HCT116 (cell line): ENCODE results near the gene KCND2. TPM values are rescaled to one million over a fixed set of nuclear protein-coding genes. Genes with fewer than 3 reads are reported as not detected.

ENCODE experiments used
- ATAC-seq: fragments of 200-7000 bp; cut with Tn5 transposase; 2 replicates; pipeline ENCODE4 v1.9.1; 2020; ENCODE audit warnings: mild to moderate bottlenecking, moderate library complexity
- BruUV-seq: library from RNA; stranded (reverse); fragments of 400-500 nt; replicated peaks from 2 replicates; lab custom pipeline; 2021; lab: Mats Ljungman, UMichigan
- CTCF ChIA-PET: fragments of 300-600 bp; sonication (Branson Sonifier 250); formaldehyde crosslinking; loops from one replicate; lab custom pipeline; 2021; ENCODE audit warnings: antibody characterized with exemption; lab: Charles Lee
- POLR2A ChIA-PET: fragments of 300-600, 350-600 bp; sonication (Branson Sonifier 250); formaldehyde crosslinking; loops from one replicate; lab custom pipeline; 2021; ENCODE audit warnings: antibody characterized with exemption; lab: Charles Lee
- RAD21 ChIA-PET, 2 experiments: fragments of 300-600 bp; sonication (Branson Sonifier 250); formaldehyde crosslinking; loops; one replicate each; lab custom pipeline; 2023; ENCODE audit warnings: low total read pairs in 2 of 2; ENCODE audit not compliant: uncharacterized antibody in 2 of 2, unreplicated experiment in 2 of 2, low non-redundant PET in 1 of 2; lab: Charles Lee
- DNase-seq: peaks from one replicate; pipeline ENCODE4 v3.0.0-alpha.2; 2010; ENCODE audit warnings: low read depth, low spot score
- H2AFZ ChIP-seq: fragments of 200-600 bp; shearing (Covaris generic), sonication (generic); 2 replicates; pipeline ENCODE4 v1.6.1; 2017; ENCODE audit warnings: low read depth, mixed run types, mixed read lengths, antibody characterized with exemption, low read length; ENCODE audit not compliant: poor library complexity, severe bottlenecking
- H3K27ac ChIP-seq: 2 replicates; pipeline ENCODE4 v1.5.1; 2012; ENCODE audit warnings: low read depth, low read length
- H3K27me3 ChIP-seq: fragments of 200-600 bp; sonication (generic); 2 replicates; pipeline ENCODE4 v1.6.1; 2016; ENCODE audit warnings: mixed run types, low read length, mixed read lengths; ENCODE audit not compliant: insufficient read depth
- H3K36me3 ChIP-seq, 2 experiments: fragments of 200-500 bp in 1 of 2; fragments of 200-600 bp in 1 of 2; sonication (Bioruptor generic) in 1 of 2; sonication (generic) in 1 of 2; 2 replicates each; pipeline versions ENCODE4 v1.5.1 to v1.6.1; 2014 to 2016; ENCODE audit warnings: low read length in 2 of 2, inconsistent platforms in 1 of 2, mixed read lengths in 1 of 2, mixed run types in 1 of 2; ENCODE audit not compliant: insufficient read depth in 2 of 2, control insufficient read depth in 1 of 2
- H3K4me1 ChIP-seq, 2 experiments: fragments of 200-600 bp in 1 of 2; sonication (generic) in 1 of 2; 2 replicates each; pipeline versions ENCODE4 v1.5.1 to v1.6.1; 2012 to 2017; ENCODE audit warnings: low read length in 2 of 2, inconsistent platforms in 1 of 2, mild to moderate bottlenecking in 1 of 2, mixed read lengths in 1 of 2, mixed run types in 1 of 2, moderate library complexity in 1 of 2; ENCODE audit not compliant: insufficient read depth in 2 of 2, control insufficient read depth in 1 of 2
- H3K4me2 ChIP-seq: fragments of 200-600 bp; sonication (generic); 2 replicates; pipeline ENCODE4 v1.6.1; 2017; ENCODE audit warnings: mixed run types, low read length, mixed read lengths
- H3K4me3 ChIP-seq, 2 experiments: fragments of 200-600 bp in 1 of 2; sonication (generic) in 1 of 2; replicated peaks in 1 of 2; 2 replicates each; pipeline ENCODE4 v1.5.1; 2011 to 2016; ENCODE audit warnings: low read length in 2 of 2, control low read depth in 1 of 2, low read depth in 1 of 2, mild to moderate bottlenecking in 1 of 2, mixed read lengths in 1 of 2, mixed run types in 1 of 2
- H3K79me2 ChIP-seq: fragments of 200-600 bp; sonication (generic); 2 replicates; pipeline ENCODE4 v1.6.1; 2017; ENCODE audit warnings: mild to moderate bottlenecking, mixed run types, low read length, moderate library complexity, mixed read lengths; ENCODE audit not compliant: insufficient read depth
- H3K9ac ChIP-seq: fragments of 200-600 bp; sonication (generic); 2 replicates; pipeline ENCODE4 v1.6.1; 2016; ENCODE audit warnings: low read length, mixed read lengths
- H3K9me2 ChIP-seq: fragments of 200-600 bp; sonication (generic), shearing (Covaris generic); 2 replicates; pipeline ENCODE4 v1.6.1; 2017; ENCODE audit warnings: mixed run types, mild to moderate bottlenecking, moderate library complexity; ENCODE audit not compliant: insufficient read depth
- H3K9me3 ChIP-seq, 2 experiments: fragments of 200-500 bp in 1 of 2; fragments of 200-600 bp in 1 of 2; sonication (Bioruptor generic) in 1 of 2; sonication (generic) in 1 of 2; 2 replicates each; pipeline ENCODE4 v1.6.1; 2014 to 2017; ENCODE audit warnings: low read length in 2 of 2, mixed read lengths in 2 of 2, inconsistent platforms in 1 of 2, low read depth in 1 of 2, mild to moderate bottlenecking in 1 of 2, mixed run types in 1 of 2, moderate library complexity in 1 of 2; ENCODE audit not compliant: control insufficient read depth in 1 of 2, insufficient read depth in 1 of 2
- H4K20me1 ChIP-seq: fragments of 200-600 bp; sonication (generic), shearing (Covaris generic); 2 replicates; pipeline ENCODE4 v1.6.1; 2017; ENCODE audit warnings: mixed run types, mild to moderate bottlenecking, moderate library complexity; ENCODE audit not compliant: insufficient read depth
- EGR1 ChIP-seq: IDR thresholded peaks from 2 replicates; pipeline ENCODE4 v1.6.1; 2012; ENCODE audit warnings: low read depth
- EZH2 ChIP-seq: fragments of 200-600 bp; sonication (generic); IDR thresholded peaks from 2 replicates; pipeline ENCODE4 v1.6.1; 2017; ENCODE audit warnings: antibody characterized with exemption, mixed run types
- EZH2phosphoT487 ChIP-seq: fragments of 200-600 bp; IDR thresholded peaks from 2 replicates; pipeline ENCODE4 v1.6.1; 2018; ENCODE audit warnings: antibody characterized with exemption, borderline replicate concordance
- FOSL1 ChIP-seq: IDR thresholded peaks from 2 replicates; pipeline ENCODE4 v1.6.1; 2012; ENCODE audit warnings: low read depth
- JUND ChIP-seq: IDR thresholded peaks from 2 replicates; pipeline ENCODE4 v1.6.1; 2012
- POLR2A ChIP-seq: IDR thresholded peaks from 2 replicates; pipeline ENCODE4 v1.7.0; 2011; ENCODE audit warnings: borderline replicate concordance; ENCODE audit not compliant: insufficient read depth, insufficient read length; ENCODE audit errors: extremely low read depth
- POLR2AphosphoS5 ChIP-seq: IDR thresholded peaks from 2 replicates; pipeline ENCODE4 v1.6.1; 2011; ENCODE audit warnings: mild to moderate bottlenecking, low read depth, low read length, moderate library complexity
- RAD21 ChIP-seq: IDR thresholded peaks from 2 replicates; pipeline ENCODE4 v1.6.1; 2012; ENCODE audit warnings: low read depth, mild to moderate bottlenecking
- SIN3A ChIP-seq: IDR thresholded peaks from 2 replicates; pipeline ENCODE4 v1.6.1; 2012; ENCODE audit warnings: low read depth
- SP1 ChIP-seq: IDR thresholded peaks from 2 replicates; pipeline ENCODE4 v1.6.1; 2012; ENCODE audit warnings: low read depth
- SRF ChIP-seq: IDR thresholded peaks from 2 replicates; pipeline ENCODE4 v1.6.1; 2012; ENCODE audit warnings: low read depth
- TCF7L2 ChIP-seq: IDR thresholded peaks from 2 replicates; pipeline ENCODE4 v1.7.0; 2011; ENCODE audit warnings: borderline replicate concordance, inconsistent platforms; ENCODE audit not compliant: insufficient read depth, insufficient read length; ENCODE audit errors: extremely low read depth
- YY1 ChIP-seq: IDR thresholded peaks from 2 replicates; pipeline ENCODE4 v1.6.1; 2011; ENCODE audit warnings: low read length, low read depth, moderate library complexity, mild to moderate bottlenecking; ENCODE audit not compliant: insufficient replicate concordance; ENCODE audit errors: extremely low read depth
- ZFX ChIP-seq: fragments of 450-650 bp; IDR thresholded peaks from 2 replicates; pipeline ENCODE4 v1.6.1; 2017
- ZNF274 ChIP-seq: fragments of 200-500 bp; sonication (Bioruptor generic); IDR thresholded peaks from 2 replicates; pipeline ENCODE4 v1.6.1; 2014; ENCODE audit warnings: mild to moderate bottlenecking, low read depth, low read length, inconsistent platforms
- intact Hi-C: fragments of 100-400 bp; cut with micrococcal nuclease; formaldehyde crosslinking; loops from 2 replicates; pipeline ENCODE4 v1.10.0; 2022
- total RNA-seq: library from RNA; stranded (reverse); gene quantifications from one replicate; pipeline ENCODE4 v1.2.1, GENCODE V29; 2021; ENCODE audit not compliant: unreplicated experiment
- TF ChIP-seq, protein P1 (sequence below), 3 experiments: fragments of 200-600 bp in 1 of 3; sonication (generic) in 1 of 3; IDR thresholded peaks in 2 of 3; conservative IDR thresholded peaks in 1 of 3; 2 replicates each; pipeline ENCODE4 v1.5.1; 2012 to 2017; ENCODE audit warnings: low read depth in 2 of 3, low read length in 2 of 3, antibody characterized with exemption in 1 of 3, borderline replicate concordance in 1 of 3, control low read depth in 1 of 3, mild to moderate bottlenecking in 1 of 3, mixed read lengths in 1 of 3, mixed run types in 1 of 3, moderate library complexity in 1 of 3; ENCODE audit not compliant: insufficient read depth in 1 of 3
- TF ChIP-seq, protein P2 (sequence below): IDR thresholded peaks from 2 replicates; pipeline ENCODE4 v1.6.1; 2011; ENCODE audit warnings: mild to moderate bottlenecking, low read length, moderate library complexity; ENCODE audit not compliant: insufficient replicate concordance; ENCODE audit errors: extremely low read depth
- TF ChIP-seq, protein P3 (sequence below): IDR thresholded peaks from 2 replicates; pipeline ENCODE4 v1.6.1; 2012
- TF ChIP-seq, protein P4 (sequence below): IDR thresholded peaks from 2 replicates; pipeline ENCODE4 v1.6.1; 2012
- TF ChIP-seq, protein P5 (sequence below): IDR thresholded peaks from 2 replicates; pipeline ENCODE4 v1.6.1; 2012; ENCODE audit warnings: low read depth

The KCND2 gene
- total RNA-seq, 1 experiment from 2014 or later: 0.05 TPM

DNA sequence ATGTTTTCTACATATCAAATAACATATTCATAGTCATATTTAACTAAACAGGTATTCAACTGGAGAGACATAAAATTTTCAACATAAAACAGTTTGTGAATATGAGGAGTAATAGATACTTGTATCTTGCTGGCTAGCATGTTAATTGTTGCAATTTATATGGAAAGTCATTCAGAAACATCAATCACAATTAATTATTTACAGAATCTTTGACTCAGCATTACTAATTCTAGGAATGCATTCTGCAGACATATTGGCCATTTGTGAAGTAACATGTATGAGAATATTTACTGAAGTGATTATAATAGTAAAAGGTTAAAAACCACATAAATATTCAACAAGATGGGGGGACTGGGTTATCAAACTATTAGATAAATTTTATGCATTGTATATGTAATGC, 381.3 kb downstream of the KCND2 start:
- Histone ChIP-seq H3K9ac (no peak overlapping the region), H3K4me3 (no peak overlapping the region), H3K36me3 (no peaks in the 10 kb centered on the region), H3K27ac (no peak overlapping the region), H3K4me2 (no peak overlapping the region), H3K27me3 (no peaks in the 10 kb centered on the region), H3K9me3 (no peaks in the 10 kb centered on the region), H3K9me2 (no peaks in the 10 kb centered on the region), H2AFZ (no peak overlapping the region), H4K20me1 (no peaks in the 10 kb centered on the region), H3K79me2 (no peaks in the 10 kb centered on the region), H3K4me1 (no peaks in the 10 kb centered on the region)
- RAD21 ChIA-PET: no interaction called here
- CTCF ChIA-PET: no interaction called here
- no TSS peak for BruUV-seq
- no peak for ATAC-seq
- POLR2A ChIA-PET: no interaction called here
- intact Hi-C loops: no loop called here
- TF ChIP-seq POLR2A (no peak), RAD21 (no peak), SIN3A (no peak), EZH2phosphoT487 (no peak), SP1 (no peak), EGR1 (no peak), SRF (no peak), EZH2 (no peak), FOSL1 (no peak), TCF7L2 (no peak), JUND (no peak), YY1 (no peak), POLR2AphosphoS5 (no peak), ZNF274 (no peak), ZFX (no peak)
- TF ChIP-seq, protein P1, sequence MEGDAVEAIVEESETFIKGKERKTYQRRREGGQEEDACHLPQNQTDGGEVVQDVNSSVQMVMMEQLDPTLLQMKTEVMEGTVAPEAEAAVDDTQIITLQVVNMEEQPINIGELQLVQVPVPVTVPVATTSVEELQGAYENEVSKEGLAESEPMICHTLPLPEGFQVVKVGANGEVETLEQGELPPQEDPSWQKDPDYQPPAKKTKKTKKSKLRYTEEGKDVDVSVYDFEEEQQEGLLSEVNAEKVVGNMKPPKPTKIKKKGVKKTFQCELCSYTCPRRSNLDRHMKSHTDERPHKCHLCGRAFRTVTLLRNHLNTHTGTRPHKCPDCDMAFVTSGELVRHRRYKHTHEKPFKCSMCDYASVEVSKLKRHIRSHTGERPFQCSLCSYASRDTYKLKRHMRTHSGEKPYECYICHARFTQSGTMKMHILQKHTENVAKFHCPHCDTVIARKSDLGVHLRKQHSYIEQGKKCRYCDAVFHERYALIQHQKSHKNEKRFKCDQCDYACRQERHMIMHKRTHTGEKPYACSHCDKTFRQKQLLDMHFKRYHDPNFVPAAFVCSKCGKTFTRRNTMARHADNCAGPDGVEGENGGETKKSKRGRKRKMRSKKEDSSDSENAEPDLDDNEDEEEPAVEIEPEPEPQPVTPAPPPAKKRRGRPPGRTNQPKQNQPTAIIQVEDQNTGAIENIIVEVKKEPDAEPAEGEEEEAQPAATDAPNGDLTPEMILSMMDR (IDR thresholded peaks at IDR 0.05 in 2 of 3, conservative IDR thresholded peaks at IDR 0.05 in 1 of 3; ENCODE audit: borderline replicate concordance in 1 of 3, insufficient read depth in 1 of 3, low read depth in 2 of 3, low read length in 2 of 3): no peak
- TF ChIP-seq, protein P2, sequence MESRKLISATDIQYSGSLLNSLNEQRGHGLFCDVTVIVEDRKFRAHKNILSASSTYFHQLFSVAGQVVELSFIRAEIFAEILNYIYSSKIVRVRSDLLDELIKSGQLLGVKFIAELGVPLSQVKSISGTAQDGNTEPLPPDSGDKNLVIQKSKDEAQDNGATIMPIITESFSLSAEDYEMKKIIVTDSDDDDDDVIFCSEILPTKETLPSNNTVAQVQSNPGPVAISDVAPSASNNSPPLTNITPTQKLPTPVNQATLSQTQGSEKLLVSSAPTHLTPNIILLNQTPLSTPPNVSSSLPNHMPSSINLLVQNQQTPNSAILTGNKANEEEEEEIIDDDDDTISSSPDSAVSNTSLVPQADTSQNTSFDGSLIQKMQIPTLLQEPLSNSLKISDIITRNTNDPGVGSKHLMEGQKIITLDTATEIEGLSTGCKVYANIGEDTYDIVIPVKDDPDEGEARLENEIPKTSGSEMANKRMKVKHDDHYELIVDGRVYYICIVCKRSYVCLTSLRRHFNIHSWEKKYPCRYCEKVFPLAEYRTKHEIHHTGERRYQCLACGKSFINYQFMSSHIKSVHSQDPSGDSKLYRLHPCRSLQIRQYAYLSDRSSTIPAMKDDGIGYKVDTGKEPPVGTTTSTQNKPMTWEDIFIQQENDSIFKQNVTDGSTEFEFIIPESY: no peak
- TF ChIP-seq, protein P3, sequence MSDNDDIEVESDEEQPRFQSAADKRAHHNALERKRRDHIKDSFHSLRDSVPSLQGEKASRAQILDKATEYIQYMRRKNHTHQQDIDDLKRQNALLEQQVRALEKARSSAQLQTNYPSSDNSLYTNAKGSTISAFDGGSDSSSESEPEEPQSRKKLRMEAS: no peak
- TF ChIP-seq, protein P4, sequence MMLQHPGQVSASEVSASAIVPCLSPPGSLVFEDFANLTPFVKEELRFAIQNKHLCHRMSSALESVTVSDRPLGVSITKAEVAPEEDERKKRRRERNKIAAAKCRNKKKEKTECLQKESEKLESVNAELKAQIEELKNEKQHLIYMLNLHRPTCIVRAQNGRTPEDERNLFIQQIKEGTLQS: no peak
- TF ChIP-seq, protein P5, sequence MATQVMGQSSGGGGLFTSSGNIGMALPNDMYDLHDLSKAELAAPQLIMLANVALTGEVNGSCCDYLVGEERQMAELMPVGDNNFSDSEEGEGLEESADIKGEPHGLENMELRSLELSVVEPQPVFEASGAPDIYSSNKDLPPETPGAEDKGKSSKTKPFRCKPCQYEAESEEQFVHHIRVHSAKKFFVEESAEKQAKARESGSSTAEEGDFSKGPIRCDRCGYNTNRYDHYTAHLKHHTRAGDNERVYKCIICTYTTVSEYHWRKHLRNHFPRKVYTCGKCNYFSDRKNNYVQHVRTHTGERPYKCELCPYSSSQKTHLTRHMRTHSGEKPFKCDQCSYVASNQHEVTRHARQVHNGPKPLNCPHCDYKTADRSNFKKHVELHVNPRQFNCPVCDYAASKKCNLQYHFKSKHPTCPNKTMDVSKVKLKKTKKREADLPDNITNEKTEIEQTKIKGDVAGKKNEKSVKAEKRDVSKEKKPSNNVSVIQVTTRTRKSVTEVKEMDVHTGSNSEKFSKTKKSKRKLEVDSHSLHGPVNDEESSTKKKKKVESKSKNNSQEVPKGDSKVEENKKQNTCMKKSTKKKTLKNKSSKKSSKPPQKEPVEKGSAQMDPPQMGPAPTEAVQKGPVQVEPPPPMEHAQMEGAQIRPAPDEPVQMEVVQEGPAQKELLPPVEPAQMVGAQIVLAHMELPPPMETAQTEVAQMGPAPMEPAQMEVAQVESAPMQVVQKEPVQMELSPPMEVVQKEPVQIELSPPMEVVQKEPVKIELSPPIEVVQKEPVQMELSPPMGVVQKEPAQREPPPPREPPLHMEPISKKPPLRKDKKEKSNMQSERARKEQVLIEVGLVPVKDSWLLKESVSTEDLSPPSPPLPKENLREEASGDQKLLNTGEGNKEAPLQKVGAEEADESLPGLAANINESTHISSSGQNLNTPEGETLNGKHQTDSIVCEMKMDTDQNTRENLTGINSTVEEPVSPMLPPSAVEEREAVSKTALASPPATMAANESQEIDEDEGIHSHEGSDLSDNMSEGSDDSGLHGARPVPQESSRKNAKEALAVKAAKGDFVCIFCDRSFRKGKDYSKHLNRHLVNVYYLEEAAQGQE: no peak
- DNase-seq: no peak
